ENCODE measurements around the gene SCAANT1.

The SCAANT1 gene

GRCh38 chr3:63909431-63909830, 2.8 kb downstream of the SCAANT1 start:
- no peak for TF ChIP-seq CTCF (IDR thresholded peaks at IDR 0.05; ENCODE audit: control extremely low read depth, extremely low read depth, low read depth, missing control alignments)
- no peak for DNase-seq (ENCODE audit: extremely low spot score)
- ChIA-PET POLR2A (no interaction called here), CTCF (interaction anchor here (1.4 to 1.9 kb wide), 2 partner anchors 10 to 54 kb away, joined by 3 to 9 read pairs; no protein-coding TSS in a partner anchor)

GRCh38 chr3:63908776-63909175, 3.4 kb downstream of the SCAANT1 start:
- no peak for DNase-seq (ENCODE audit: extremely low spot score)
- ChIA-PET CTCF (interaction anchor here (1.9 kb wide), 1 partner anchor 9 kb away, joined by 9 read pairs; no protein-coding TSS in a partner anchor), POLR2A (no interaction called here)
- TF ChIP-seq CTCF (IDR thresholded peaks at IDR 0.05; ENCODE audit: control extremely low read depth, extremely low read depth, low read depth, missing control alignments): no peak

- no peak for DNase-seq (ENCODE audit: extremely low spot score)
- no peak for TF ChIP-seq CTCF (IDR thresholded peaks at IDR 0.05; ENCODE audit: control extremely low read depth, extremely low read depth, low read depth, missing control alignments)
Measured at GRCh38 chr3:63908081-63908736, 4.0 kb downstream of the SCAANT1 start.

GRCh38 chr3:63905731-63906620, 6.2 kb downstream of the SCAANT1 start:
- DNase-seq (ENCODE audit: extremely low spot score): no peak
- ChIA-PET POLR2A (no interaction called here), CTCF (interaction anchor here (1.8 kb wide), 1 partner anchor 19 kb away, joined by 3 read pairs; no protein-coding TSS in a partner anchor)
- TF ChIP-seq CTCF (IDR thresholded peaks at IDR 0.05; ENCODE audit: control extremely low read depth, extremely low read depth, low read depth, missing control alignments): no peak

More at GRCh38 chr3:63908081-63908736, 4.0 kb downstream of the SCAANT1 start:
- CTCF ChIA-PET: interaction anchor here (1.0 to 1.4 kb wide), 3 partner anchors 11 to 24 kb away, joined by 3 read pairs; no protein-coding TSS in a partner anchor
- POLR2A ChIA-PET: no interaction called here

- ChIA-PET POLR2A (no interaction called here), CTCF (interaction anchor here (1.0 to 2.6 kb wide), 4 partner anchors 9 to 62 kb away, joined by 3 to 9 read pairs (median 5); partner anchors contain the start of gene SCAANT1)
- DNase-seq (ENCODE audit: extremely low spot score): no peak
- no peak for TF ChIP-seq CTCF (IDR thresholded peaks at IDR 0.05; ENCODE audit: control extremely low read depth, extremely low read depth, low read depth, missing control alignments)
Measured at GRCh38 chr3:63900459-63900858, 11.7 kb downstream of the SCAANT1 start.

- no peak for DNase-seq (ENCODE audit: extremely low spot score)
- CTCF ChIA-PET: interaction anchor here (1.0 to 2.6 kb wide), 4 partner anchors 10 to 63 kb away, joined by 3 to 9 read pairs (median 5); partner anchors contain the start of gene SCAANT1
- TF ChIP-seq CTCF (IDR thresholded peaks at IDR 0.05; ENCODE audit: control extremely low read depth, extremely low read depth, low read depth, missing control alignments): no peak
- POLR2A ChIA-PET: no interaction called here
Measured at GRCh38 chr3:63900010-63900409, 12.2 kb downstream of the SCAANT1 start.
